Ishikawa (cell line): ENCODE data around the gene MBTPS1.

Source experiments
- CEBPB ChIP-seq: IDR thresholded peaks from 2 replicates; pipeline ENCODE4 v1.6.1; 2012
- CREB1 ChIP-seq: IDR thresholded peaks from 2 replicates; pipeline ENCODE4 v1.6.1; 2012; ENCODE audit warnings: low read depth
- EGR1 ChIP-seq: IDR thresholded peaks from 2 replicates; pipeline ENCODE4 v1.6.1; 2012
- EP300 ChIP-seq: IDR thresholded peaks from 2 replicates; pipeline ENCODE4 v1.6.1; 2012; ENCODE audit warnings: borderline replicate concordance
- NFIC ChIP-seq: IDR thresholded peaks from 2 replicates; pipeline ENCODE4 v1.6.1; 2012
- RAD21 ChIP-seq: IDR thresholded peaks from 2 replicates; pipeline ENCODE4 v1.6.1; 2012; ENCODE audit warnings: low read depth
- REST ChIP-seq: IDR thresholded peaks from 2 replicates; pipeline ENCODE4 v1.6.1; 2012; ENCODE audit warnings: low read depth, mild to moderate bottlenecking
- TAF1 ChIP-seq: IDR thresholded peaks from 2 replicates; pipeline ENCODE4 v1.6.1; 2012; ENCODE audit warnings: low read depth, mild to moderate bottlenecking
- TEAD4 ChIP-seq: IDR thresholded peaks from 2 replicates; pipeline ENCODE4 v1.6.1; 2012
- YY1 ChIP-seq: IDR thresholded peaks from 2 replicates; pipeline ENCODE4 v1.6.1; 2012; ENCODE audit warnings: low read depth

- TF ChIP-seq TAF1 (no peak), EP300 (no peak), REST (no peak), YY1 (no peak), RAD21 (no peak), CREB1 (no peak), TEAD4 (no peak), NFIC (no peak), EGR1 (no peak), CEBPB (no peak)
Measured at GRCh38 chr16:84036131-84036530, 80.6 kb downstream of the MBTPS1 start.
